ENCODE measurements around the gene FCHSD2.
A peak's percentile ranks its signal among the peaks of the same experiment; 100 is the strongest.
"Not testable (repeated sequence)": the region's sequence is repeated elsewhere in the genome, so short reads cannot be mapped to it uniquely, and the experiment has no call there.

Gene FCHSD2

GRCh38 chr11:72813740-72814285 is 328.3 kb downstream of the FCHSD2 start:
- DNase-seq = peak; percentile 80

DNA sequence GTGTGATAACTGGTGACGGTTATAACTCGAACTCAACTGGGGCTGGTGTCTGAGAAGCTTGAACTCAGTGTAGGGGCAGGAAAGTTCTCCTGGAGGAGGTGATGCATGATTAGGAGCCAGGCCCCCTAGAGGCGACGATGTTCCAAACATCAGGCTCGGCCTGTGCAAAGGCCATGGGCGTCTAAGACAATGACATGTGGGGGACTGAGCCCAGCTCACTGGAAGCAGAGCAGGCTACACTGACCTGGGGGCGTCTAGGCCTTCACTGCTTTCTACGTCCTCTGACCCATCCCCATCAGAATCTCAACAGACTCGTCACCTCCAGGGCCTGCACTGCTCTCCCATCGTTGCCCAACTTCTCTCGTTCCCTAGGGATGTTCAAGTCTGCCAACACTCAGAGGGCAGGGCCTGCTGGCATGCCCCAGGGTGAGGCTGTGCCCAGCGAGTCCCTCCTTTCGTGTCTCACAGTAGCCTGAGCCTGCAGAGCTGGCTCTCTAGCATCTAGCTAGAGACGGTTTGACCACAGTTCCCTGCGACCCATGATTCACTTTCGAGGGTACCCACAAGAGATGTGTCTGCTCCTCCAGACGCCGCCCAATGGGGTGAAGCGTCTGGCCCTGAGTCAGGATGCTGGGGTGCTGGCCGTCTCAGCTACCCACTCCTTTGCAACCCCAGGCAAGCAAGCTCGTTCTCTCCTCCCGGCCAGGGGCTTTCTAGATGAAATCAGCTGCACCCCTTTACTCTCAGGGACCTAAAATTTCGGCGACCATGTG is 329.0 kb downstream of the FCHSD2 start:
- peak; percentile 88 for DNase-seq

DNA sequence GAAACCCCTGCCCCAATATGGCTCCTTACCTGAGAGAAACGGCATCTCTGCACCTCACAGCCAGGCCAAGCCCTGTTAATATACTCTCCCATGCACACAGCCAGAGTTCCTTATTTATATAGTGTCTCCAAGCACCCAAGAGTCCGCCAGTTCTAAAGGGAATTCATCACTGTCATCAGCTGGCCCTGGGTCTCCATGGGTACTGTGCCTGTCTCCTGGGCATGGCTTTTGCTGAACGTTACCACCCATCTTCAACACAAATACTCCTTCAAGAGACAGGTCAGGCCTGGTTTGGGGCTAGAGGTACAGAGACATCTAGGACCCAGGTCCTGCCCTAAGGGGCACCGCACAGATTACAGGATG is 329.5 kb downstream of the FCHSD2 start:
- no peak for DNase-seq

- not testable (repeated sequence) for DNase-seq
These were observed 330.4 kb downstream of the FCHSD2 start for GRCh38 chr11:72811686-72812085.

- no peak for DNase-seq
These were observed 333.8 kb downstream of the FCHSD2 start for GRCh38 chr11:72808331-72808798.

DNA sequence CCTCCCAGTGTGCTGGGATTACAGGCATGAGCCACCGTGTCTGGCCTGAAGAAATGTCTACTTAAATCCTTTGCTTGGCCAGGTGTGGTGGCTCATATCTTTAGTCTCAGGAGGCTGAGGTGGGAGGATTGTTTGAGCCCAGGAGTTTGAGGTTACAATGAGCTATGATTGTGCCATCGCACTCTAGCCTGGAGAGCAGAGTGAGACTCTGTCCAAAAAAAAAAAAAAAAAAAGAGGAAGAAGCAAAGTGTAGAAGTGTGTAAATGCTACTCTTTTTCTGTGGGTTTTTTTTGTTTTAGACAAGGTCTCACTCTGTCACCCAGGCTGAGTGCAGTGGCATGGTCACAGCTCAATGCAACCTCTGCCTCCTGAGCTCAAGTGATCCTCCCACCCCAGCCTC is 334.3 kb downstream of the FCHSD2 start:
- no peak for DNase-seq

GRCh38 chr11:72807021-72807693 is 335.0 kb downstream of the FCHSD2 start:
- no peak for DNase-seq

- not testable (repeated sequence) for DNase-seq
These were observed 335.7 kb downstream of the FCHSD2 start for GRCh38 chr11:72806378-72806777.

GRCh38 chr11:72805216-72805615 is 336.9 kb downstream of the FCHSD2 start:
- no peak for DNase-seq

DNA sequence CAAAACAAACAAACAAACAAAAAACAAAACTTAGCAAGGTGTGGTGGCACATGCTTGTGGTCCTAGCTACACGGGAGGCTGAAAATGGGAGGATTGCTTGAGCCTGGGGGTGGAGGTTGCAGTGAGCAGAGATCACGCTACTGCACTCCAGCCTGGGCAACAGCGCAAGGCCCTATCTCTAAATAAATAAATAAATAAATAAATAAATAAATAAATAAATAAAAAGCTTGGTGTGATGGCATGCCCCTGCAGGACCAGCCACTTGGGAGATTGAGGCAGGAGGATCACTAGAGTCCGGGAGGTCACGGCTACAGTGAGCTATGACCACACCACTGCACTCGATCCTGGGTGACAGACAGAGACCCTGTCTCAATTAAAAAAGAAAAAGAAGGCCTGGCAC is 339.3 kb downstream of the FCHSD2 start:
- no peak for DNase-seq

DNA sequence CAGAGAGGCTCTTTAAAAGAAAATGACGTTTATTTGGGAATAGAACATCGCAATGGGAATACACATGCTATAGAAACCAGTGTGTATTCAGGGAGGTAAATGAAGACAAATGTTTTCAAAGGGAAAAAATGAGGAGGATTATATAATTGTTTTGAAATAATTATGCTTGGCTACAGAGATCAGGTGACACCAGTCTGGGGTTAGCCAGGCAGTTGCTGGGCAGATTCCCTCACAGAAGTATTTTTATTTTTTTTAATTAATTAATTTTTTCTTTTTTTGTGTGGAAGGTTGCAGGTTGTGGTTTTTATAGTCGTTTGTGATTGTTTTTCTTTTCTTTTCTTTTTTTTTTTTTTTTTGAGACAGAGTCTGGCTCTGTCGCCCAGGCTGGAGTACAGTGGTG is 342.7 kb downstream of the FCHSD2 start:
- no peak for DNase-seq

- DNase-seq = no peak
These were observed 343.8 kb downstream of the FCHSD2 start for GRCh38 chr11:72798361-72798760.

DNA sequence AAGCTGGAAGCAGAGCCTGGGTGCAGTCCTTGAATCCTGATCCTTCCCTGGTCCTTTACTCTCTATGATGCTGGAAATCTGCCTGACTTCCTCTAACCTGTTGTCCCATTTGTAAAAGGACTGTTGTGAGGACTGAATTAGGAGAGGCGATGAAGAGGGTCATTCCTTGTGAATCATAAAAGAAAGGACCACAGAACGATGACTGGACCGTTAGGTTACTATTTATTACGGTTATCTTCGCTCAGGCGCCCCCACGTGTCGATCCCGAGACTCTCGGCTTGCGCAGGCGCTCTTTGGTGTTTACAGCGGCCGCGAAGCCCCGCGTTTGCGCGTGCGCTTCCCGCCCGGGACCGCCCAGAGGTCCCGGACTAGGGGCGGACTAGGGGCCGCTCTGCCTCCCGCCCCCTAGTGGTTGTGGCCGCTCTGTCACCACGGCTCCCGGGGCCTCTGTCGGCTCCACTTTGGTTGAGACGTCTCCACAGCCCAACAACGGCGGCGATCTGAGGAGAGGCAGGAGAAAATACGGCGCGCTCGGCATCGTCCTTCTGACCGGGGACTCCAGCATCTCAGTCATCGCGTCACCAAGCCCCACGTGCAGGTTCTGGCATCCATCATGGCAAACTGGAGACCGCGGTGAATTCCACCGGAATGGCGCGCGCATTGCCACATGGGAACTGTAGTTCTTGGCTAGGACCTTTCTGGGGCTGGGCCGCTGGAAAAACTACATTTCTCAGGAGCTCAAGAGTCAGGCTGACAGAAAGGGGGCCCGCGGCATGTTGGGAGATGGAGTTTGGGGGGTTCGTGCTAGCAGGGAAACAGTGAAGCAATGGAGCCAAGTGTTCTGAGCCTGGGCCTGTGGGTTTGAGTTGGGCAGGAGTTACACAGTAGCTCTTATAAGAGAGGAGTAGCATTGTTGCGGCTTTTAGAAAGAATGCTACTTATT is 348.4 kb downstream of the FCHSD2 start, which contains the start of gene STARD10:
STARD10 (minus strand) TSS at position 623 of the 943 bp plus-strand sequence. CDS start 12,866 bp downstream, outside the sequence.
- DNase-seq = peak; percentile 91

- DNase-seq = no peak
These were observed 349.1 kb downstream of the FCHSD2 start for GRCh38 chr11:72793076-72793424.

DNA sequence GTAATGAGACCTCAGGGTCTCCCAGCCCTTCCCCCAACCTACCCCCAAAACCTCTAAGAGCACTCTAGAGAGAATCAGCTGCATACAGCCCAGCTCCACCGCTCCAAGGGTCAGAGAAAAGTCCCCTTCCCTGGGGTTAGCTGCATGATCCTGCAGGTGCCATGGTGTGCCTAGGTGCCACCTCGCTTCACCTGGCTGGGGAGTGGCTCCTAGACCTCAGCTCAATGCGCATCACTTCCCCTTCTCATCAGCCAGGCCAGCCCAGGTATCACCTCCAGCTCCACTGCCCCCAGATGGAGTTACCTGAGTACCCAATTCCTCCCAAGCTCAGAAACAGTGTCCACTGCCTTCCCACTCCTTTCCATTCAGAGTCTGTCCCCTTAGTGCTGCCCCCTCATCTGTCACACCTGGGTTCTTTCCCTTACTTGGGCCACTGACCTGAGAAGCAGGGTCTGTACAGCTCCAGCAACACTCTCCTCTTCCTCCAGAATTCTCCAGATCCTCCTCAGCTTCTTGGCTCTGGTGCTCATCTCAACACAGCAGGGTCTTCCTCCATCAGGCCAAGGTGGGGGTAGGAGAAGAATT is 349.6 kb downstream of the FCHSD2 start:
- no peak for DNase-seq

DNA sequence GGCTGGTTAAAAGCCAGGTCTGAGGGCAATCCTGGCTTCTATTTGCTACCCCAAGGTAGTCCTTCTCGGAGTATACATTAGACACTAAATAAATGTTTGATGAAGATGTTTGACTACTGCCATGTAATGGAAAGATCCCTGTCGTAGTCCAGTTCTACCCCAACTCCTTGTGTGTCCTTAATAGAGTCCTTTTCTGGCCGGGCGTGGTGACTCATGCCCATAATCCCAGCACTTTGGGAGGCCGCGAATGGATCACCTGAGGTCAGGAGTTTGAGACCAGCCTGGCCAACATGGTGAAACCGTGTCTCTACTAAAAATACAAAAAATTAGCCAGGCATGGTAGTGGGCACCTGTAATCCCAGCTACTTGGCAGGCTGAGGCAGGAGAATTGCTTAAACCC is 350.9 kb downstream of the FCHSD2 start:
- DNase-seq = not testable (repeated sequence)

GRCh38 chr11:72789493-72790131 is 352.5 kb downstream of the FCHSD2 start:
- no peak for DNase-seq

- no peak for DNase-seq
These were observed 353.9 kb downstream of the FCHSD2 start for GRCh38 chr11:72788241-72788640.

- no peak for DNase-seq
These were observed 354.7 kb downstream of the FCHSD2 start for GRCh38 chr11:72787216-72788104.

Data from stimulated activated CD4-positive, alpha-beta T cell treated with anti-CD3 and anti-CD28 coated beads, Interleukin-1b, Interleukin-23, amount 100 ng/mL, for 48 hours (primary cell).